Mucosa of stomach (tissue), 1 donor: Measurements from ENCODE around the gene SIGLEC8.
"Not testable (repeated sequence)": the region's sequence is repeated elsewhere in the genome, so short reads cannot be mapped to it uniquely, and the experiment has no call there.

Experiments used
- H3K27me3 ChIP-seq: one replicate; pipeline ENCODE4 v1.7.0; 2013; ENCODE audit warnings: mild to moderate bottlenecking, low read length; ENCODE audit not compliant: control insufficient read depth, insufficient read depth
- H3K36me3 ChIP-seq: one replicate; pipeline ENCODE4 v1.7.0; 2013; ENCODE audit warnings: low read length; ENCODE audit not compliant: control insufficient read depth, insufficient read depth
- H3K4me1 ChIP-seq: one replicate; pipeline ENCODE4 v1.7.0; 2013; ENCODE audit warnings: mild to moderate bottlenecking, low read length; ENCODE audit not compliant: control insufficient read depth, insufficient read depth
- H3K4me3 ChIP-seq: one replicate; pipeline ENCODE4 v1.7.0; 2013; ENCODE audit warnings: low read length
- H3K9ac ChIP-seq: one replicate; pipeline ENCODE4 v1.7.0; 2013; ENCODE audit warnings: mild to moderate bottlenecking, low read length, moderate library complexity
- H3K9me3 ChIP-seq: one replicate; pipeline ENCODE4 v1.7.0; 2013; ENCODE audit warnings: mild to moderate bottlenecking, low read length, moderate library complexity; ENCODE audit not compliant: control insufficient read depth
- donor health status: Pancreatic carcinoma.

SIGLEC8 gene

GRCh38 chr19:51470966-51471365 lies 12.7 kb upstream of the SIGLEC8 start:
- H3K27me3 ChIP-seq = no peaks in the 10 kb centered on the region
- no peak overlapping the region for H3K4me3 ChIP-seq
- H3K9ac ChIP-seq = no peak overlapping the region
- peaks cover 20% of the 10 kb centered on the region for H3K4me1 ChIP-seq
- H3K36me3 ChIP-seq = no peaks in the 10 kb centered on the region
- H3K9me3 ChIP-seq = no peaks in the 10 kb centered on the region

DNA sequence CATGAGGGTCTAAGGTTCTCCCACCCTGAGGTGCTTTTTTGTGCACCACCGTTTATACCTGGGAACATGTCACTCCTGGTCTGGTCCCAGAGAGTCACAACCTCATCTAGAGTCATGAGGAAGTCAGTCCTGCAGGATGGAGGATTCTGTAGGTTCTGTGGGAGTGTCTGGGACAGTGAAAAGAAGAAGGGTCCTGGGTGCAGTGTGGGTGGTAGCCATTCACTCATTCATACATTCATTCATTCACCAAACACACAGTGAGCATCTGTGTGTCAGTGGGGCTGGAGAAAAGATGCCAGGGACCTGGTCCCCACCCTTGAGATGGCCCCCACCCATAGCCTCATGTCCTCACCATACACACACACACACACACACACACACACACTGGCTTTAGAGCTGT lies 11.4 kb upstream of the SIGLEC8 start:
- Histone ChIP-seq H3K27me3 (no peaks in the 10 kb centered on the region), H3K9me3 (no peaks in the 10 kb centered on the region), H3K9ac (no peak overlapping the region), H3K36me3 (no peaks in the 10 kb centered on the region), H3K4me3 (no peak overlapping the region), H3K4me1 (peaks cover 12% of the 10 kb centered on the region)

GRCh38 chr19:51469162-51469561 lies 10.9 kb upstream of the SIGLEC8 start:
- H3K4me3 ChIP-seq = no peak overlapping the region
- peaks cover 8% of the 10 kb centered on the region for H3K4me1 ChIP-seq
- H3K9me3 ChIP-seq = no peaks in the 10 kb centered on the region
- no peaks in the 10 kb centered on the region for H3K36me3 ChIP-seq
- no peaks in the 10 kb centered on the region for H3K27me3 ChIP-seq
- H3K9ac ChIP-seq = no peak overlapping the region

GRCh38 chr19:51468545-51468920 lies 10.3 kb upstream of the SIGLEC8 start:
- H3K4me1 ChIP-seq = peaks cover 4% of the 10 kb centered on the region
- H3K27me3 ChIP-seq = no peaks in the 10 kb centered on the region
- no peaks in the 10 kb centered on the region for H3K9me3 ChIP-seq
- H3K4me3 ChIP-seq = no peak overlapping the region
- H3K9ac ChIP-seq = no peak overlapping the region
- H3K36me3 ChIP-seq = no peaks in the 10 kb centered on the region

DNA sequence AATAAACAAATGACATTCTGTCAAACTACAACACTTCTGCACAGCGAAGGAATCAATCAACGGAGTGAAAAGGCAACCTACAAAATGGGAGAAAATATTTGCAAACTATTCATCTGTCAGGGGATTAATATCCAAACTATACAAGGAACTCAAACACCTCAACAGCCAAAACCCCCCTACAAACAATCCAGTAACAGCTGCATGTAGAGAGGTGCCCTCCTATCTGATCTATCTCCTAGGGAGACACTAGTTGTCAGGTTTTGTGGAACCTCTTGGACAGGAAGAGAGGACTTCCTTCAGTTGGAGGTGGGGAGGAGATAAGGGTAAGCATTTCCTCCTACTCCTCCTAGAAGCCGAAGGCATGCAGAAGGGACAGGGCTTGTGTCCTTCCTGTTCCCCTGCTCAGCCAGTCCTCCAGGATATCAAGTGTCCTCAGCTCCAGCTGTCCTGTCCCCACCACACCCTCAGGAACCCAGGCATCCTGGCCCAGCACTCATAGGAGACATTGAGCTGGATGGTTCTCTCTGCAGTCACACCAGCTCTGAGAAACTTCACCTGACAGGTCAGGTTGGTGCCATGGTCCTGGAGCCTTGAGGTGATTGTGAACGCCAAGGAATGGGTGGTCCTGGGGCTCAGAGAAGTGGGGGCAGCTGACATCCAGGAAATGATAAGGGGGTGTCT lies 9.8 kb upstream of the SIGLEC8 start:
- Histone ChIP-seq H3K9me3 (no peaks in the 10 kb centered on the region), H3K36me3 (no peaks in the 10 kb centered on the region), H3K9ac (no peak overlapping the region), H3K4me1 (no peaks in the 10 kb centered on the region), H3K4me3 (no peak overlapping the region), H3K27me3 (peaks cover 2% of the 10 kb centered on the region)

- H3K9me3 ChIP-seq = no peaks in the 10 kb centered on the region
- no peak overlapping the region for H3K9ac ChIP-seq
- H3K4me3 ChIP-seq = no peak overlapping the region
- peaks cover 10% of the 10 kb centered on the region for H3K27me3 ChIP-seq
- no peaks in the 10 kb centered on the region for H3K36me3 ChIP-seq
- no peaks in the 10 kb centered on the region for H3K4me1 ChIP-seq
Observed at GRCh38 chr19:51466723-51467122, 8.5 kb upstream of the SIGLEC8 start.

- H3K36me3 ChIP-seq, H3K4me1 ChIP-seq, H3K9me3 ChIP-seq, H3K4me3 ChIP-seq, H3K9ac ChIP-seq: not testable (repeated sequence)
- H3K27me3 ChIP-seq = peaks cover 14% of the 10 kb centered on the region
Observed at GRCh38 chr19:51463976-51464581, 5.8 kb upstream of the SIGLEC8 start.

- peaks cover 14% of the 10 kb centered on the region for H3K27me3 ChIP-seq
- no peaks in the 10 kb centered on the region for H3K4me1 ChIP-seq
- H3K9ac ChIP-seq = no peak overlapping the region
- H3K9me3 ChIP-seq = no peaks in the 10 kb centered on the region
- H3K36me3 ChIP-seq = no peaks in the 10 kb centered on the region
- H3K4me3 ChIP-seq = no peak overlapping the region
Observed at GRCh38 chr19:51462681-51463080, 4.4 kb upstream of the SIGLEC8 start.

GRCh38 chr19:51462276-51462675 lies 4.0 kb upstream of the SIGLEC8 start:
- Histone ChIP-seq H3K27me3 (peaks cover 14% of the 10 kb centered on the region), H3K36me3 (no peaks in the 10 kb centered on the region), H3K4me3 (no peak overlapping the region), H3K9me3 (no peaks in the 10 kb centered on the region), H3K9ac (no peak overlapping the region), H3K4me1 (no peaks in the 10 kb centered on the region)

DNA sequence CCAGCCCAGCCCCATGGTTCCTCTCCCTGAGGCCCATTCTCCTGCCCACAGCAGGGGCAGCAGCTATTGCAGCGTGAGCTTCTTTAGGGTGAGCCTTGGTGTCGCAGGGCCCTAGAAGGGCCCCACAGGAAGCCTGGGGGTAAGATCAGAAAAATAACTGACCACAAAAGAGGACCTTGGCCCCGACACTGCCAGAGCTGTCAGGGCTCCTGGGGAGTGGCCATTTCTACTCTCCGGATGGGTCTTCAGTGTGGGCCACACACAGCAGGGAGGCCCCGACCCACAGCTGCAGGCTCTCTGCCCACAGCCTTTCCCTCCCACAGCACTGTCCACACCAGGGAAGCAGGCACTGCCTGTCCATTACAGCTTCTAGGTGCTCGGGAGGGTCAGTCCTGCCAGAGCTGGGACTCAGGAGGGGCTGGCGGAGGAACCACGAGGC lies 3.5 kb upstream of the SIGLEC8 start:
- Histone ChIP-seq H3K4me1 (no peaks in the 10 kb centered on the region), H3K4me3 (no peak overlapping the region), H3K36me3 (no peaks in the 10 kb centered on the region), H3K9me3 (no peaks in the 10 kb centered on the region), H3K9ac (no peak overlapping the region), H3K27me3 (peaks cover 14% of the 10 kb centered on the region)

GRCh38 chr19:51460164-51460992 lies 2.1 kb upstream of the SIGLEC8 start:
- no peak overlapping the region for H3K4me3 ChIP-seq

GRCh38 chr19:51458899-51459505 lies 748 bp upstream of the SIGLEC8 start:
- Histone ChIP-seq H3K9me3 (no peaks in the 10 kb centered on the region), H3K4me3 (no peak overlapping the region), H3K4me1 (no peaks in the 10 kb centered on the region), H3K27me3 (peaks cover 14% of the 10 kb centered on the region), H3K36me3 (no peaks in the 10 kb centered on the region), H3K9ac (no peak overlapping the region)

More at GRCh38 chr19:51460164-51460992, 2.1 kb upstream of the SIGLEC8 start:
- no peaks in the 10 kb centered on the region for H3K9me3 ChIP-seq
- peaks cover 14% of the 10 kb centered on the region for H3K27me3 ChIP-seq
- H3K36me3 ChIP-seq = no peaks in the 10 kb centered on the region
- H3K9ac ChIP-seq = no peak overlapping the region
- H3K4me1 ChIP-seq = no peaks in the 10 kb centered on the region
